ENCODE results near the gene PLA2G3. TPM values are rescaled to one million over a fixed set of nuclear protein-coding genes. Genes with fewer than 3 reads are reported as not detected.
"Not testable (repeated sequence)": the region's sequence is repeated elsewhere in the genome, so short reads cannot be mapped to it uniquely, and the experiment has no call there.

PLA2G3 gene
- total RNA-seq, 1 donor from 2014 or later, result not detected

DNA sequence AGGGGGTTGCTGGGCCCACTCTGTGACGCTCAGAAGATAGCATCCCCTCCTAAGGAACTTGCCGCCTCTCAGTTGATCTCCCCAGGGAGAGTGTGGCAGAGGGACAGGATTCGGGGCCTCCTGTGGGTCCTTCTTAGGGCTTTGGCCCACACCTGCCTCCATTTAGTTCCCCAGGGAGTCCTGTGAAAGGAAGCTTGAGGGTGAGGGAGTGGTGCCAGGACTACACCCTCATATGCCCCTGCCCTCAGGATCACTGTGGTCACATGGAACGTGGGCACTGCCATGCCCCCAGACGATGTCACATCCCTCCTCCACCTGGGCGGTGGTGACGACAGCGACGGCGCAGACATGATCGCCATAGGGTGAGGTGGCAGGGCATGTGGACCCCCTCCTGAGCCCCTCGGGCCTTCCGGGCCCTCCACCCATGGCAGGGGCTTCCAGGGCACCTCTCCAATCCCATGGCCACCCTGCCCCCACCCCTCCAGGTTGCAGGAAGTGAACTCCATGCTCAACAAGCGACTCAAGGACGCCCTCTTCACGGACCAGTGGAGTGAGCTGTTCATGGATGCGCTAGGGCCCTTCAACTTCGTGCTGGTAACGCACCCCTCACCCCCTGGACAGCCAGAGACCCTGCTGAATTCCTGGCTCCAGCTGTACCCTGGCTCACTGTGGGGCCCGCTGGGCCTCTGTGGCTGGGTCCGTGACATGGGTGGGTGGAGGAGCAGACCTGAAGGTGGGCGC lies 14.0 kb downstream of the PLA2G3 start:
- DNase-seq (ENCODE audit: low spot score), result no peak
- intact Hi-C loops (cut with DNase I), result no loop called here

DNA sequence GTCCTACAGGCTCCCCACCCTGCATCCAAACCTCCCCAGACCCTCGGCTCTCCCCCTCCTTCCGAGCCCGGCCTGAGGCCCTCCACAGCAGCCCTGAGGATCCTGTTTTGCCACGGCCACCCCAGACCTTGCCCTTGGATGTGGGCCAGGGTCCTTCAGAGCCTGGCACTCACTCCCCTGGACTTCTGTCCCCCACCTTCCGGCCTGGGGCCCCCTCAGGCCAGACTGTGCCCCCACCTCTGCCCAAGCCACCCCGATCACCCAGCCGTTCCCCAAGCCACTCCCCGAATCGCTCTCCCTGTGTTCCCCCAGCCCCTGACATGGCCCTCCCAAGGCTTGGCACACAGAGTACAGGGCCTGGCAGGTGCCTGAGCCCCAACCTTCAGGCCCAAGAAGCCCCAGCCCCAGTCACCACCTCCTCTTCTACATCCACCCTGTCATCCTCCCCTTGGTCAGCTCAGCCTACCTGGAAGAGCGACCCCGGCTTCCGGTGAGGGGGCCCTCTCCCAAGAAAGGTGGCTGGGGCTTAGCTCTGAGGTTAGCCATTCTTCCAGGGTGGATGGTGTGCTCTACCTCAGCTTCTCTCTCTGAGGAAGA lies 14.7 kb downstream of the PLA2G3 start:
- intact Hi-C loops (cut with DNase I), result no loop called here
- no peak for DNase-seq (ENCODE audit: low spot score)

DNA sequence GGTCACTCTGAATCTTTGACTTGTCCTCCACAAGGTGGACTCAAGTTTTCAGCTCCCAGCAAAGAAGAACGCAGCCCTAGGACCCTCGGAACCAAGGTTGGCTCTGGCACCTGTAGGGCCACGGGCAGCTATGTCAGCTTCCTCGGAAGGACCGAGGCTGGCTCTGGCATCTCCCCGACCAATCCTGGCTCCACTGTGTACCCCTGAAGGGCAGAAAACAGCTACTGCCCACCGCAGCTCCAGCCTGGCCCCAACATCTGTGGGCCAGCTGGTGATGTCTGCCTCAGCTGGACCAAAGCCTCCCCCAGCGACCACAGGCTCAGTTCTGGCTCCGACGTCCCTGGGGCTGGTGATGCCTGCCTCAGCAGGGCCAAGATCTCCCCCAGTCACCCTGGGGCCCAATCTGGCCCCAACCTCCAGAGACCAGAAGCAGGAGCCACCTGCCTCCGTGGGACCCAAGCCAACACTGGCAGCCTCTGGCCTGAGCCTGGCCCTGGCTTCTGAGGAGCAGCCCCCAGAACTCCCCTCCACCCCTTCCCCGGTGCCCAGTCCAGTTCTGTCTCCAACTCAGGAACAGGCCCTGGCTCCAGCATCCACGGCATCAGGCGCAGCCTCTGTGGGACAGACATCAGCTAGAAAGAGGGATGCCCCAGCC lies 15.4 kb downstream of the PLA2G3 start:
- no peak for DNase-seq (ENCODE audit: low spot score)

DNA sequence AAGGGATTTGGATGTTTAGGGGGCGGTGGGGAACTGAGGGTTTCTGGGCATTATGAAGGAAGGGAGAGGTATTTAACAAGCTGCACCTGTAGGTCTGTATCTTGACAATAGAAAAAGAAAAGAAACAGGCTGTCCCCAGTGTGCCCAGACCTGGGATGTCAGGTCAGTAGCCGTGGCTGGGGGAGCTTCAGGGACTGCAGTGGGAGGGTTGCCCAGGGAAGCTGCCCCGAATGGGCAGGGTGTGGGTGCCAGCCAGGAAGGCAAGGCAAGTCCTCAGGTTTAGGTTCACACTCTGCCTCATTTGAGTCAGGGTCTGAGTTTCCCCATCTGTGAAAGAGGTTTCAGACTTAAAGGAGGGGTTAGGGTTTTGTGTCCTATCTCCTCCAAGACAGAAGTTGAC lies 16.0 kb downstream of the PLA2G3 start:
- intact Hi-C loops (cut with DNase I), result no loop called here
- no peak for DNase-seq (ENCODE audit: low spot score)

More for the DNA sequence above, 15.4 kb downstream of the PLA2G3 start:
- intact Hi-C loops (cut with DNase I), result no loop called here

DNA sequence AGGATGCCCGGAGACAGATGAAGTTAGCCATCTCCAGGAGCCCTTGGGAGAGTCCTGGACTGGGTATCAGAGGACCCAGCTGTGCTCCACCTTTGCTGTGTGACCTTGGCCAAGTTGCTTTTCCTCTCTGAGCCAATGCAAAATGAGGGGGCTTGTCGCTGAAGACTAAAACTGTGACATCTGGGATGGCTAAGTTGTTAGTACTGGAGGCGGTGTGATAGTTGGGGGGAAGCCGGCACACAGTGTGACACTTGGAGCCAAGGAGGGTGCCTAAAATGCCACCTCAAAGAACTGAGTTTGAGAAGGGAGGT lies 17.1 kb downstream of the PLA2G3 start:
- intact Hi-C loops (cut with DNase I), result no loop called here
- no peak for DNase-seq (ENCODE audit: low spot score)

DNA sequence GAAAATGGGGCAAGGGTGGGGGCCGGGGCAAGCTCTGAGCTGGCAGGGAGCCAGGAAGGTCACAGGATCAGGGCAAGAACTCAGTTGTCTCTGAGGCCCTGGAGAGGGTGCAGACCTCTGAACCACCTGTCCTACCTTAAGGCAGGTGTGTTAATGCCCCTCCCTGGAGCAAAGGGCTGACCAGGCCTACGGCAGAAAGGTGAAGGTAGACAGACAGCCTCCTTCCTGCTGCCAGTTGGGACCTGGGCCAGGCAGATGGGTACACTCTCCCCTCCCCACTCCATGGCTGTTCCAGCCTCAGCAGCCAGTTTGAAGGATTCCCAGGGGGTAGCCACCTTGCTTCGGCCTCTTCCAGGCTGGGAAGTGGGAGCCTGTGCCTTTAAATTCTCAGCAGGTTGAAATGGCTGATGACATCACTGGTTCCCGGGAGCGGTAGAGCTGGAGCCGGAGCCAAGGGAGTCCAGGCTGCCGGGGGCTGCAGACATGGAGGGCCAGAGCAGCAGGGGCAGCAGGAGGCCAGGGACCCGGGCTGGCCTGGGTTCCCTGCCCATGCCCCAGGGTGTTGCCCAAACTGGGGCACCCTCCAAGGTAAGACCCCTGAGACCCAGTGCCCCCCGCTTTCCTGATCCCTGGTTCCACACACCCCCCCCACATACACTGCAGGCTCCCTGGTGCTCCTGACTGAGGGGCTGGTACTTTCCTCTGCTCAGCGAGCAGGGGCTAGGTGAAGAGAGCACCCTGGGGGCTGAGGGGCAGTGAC lies 17.6 kb downstream of the PLA2G3 start, which contains the start of gene INPP5J:
INPP5J (plus strand) TSS at position 435 of the 760 bp plus-strand sequence; CDS start at position 484, 49 bp downstream.
- intact Hi-C loops (cut with DNase I), result no loop called here
- no peak for DNase-seq (ENCODE audit: low spot score)

DNA sequence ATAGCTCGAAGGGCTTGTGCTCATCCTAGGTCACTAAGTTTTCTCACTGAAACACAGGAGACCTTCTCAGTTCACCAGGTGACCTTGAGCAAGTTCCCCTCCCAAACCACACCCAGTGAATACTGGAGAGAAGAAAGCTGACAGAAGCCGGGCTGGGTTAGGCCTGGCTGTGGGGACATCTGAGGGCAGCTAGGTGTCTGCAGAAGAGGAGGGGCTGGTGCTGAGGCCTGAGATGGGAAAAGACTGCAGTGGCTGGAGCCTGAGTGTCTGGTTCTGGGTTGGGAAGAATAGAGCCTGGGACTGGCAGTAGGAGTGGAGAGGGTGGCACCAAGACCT lies 18.1 kb downstream of the PLA2G3 start:
- intact Hi-C loops (cut with DNase I), result no loop called here
- DNase-seq (ENCODE audit: low spot score), result no peak

DNA sequence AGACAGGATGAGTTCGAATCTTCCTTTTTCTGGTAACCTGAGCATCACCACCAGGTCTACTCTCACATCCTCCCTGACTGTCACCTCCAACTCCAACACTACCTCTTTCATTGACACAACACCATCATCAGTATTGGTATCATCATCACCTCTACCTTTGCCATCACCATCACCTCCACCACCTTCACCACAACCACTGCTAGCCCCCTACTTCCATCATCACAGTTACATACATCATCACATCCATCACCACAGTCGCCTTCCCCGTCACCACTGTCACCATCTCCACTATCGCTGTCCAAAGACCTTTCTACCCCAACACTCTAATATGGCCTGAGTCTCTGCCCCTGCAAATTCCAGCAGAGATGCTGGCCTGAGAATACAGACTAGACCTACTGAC lies 18.9 kb downstream of the PLA2G3 start:
- no peak for DNase-seq (ENCODE audit: low spot score)
- intact Hi-C loops (cut with DNase I), result no loop called here

DNA sequence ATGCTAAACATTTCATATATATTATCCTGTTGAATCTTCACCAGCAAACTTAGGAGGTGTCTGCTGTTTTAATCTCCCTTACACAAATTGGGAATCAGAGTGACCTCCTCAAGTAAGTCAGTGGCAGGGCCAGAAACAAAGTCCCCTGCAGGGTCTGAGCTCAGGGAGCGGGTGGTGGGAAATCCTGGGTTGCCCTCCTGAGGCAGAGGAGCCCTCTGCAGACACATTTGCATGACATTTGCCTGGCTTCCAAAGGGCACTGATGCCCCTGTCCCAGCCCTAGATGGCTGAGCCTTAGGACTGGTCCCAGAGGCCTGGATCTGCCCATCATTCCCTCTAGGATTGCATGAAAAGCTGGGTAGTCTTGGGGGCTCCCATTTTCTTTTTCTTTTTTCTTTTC lies 19.7 kb downstream of the PLA2G3 start:
- no peak for DNase-seq (ENCODE audit: low spot score)
- intact Hi-C loops (cut with DNase I), result no loop called here

DNA sequence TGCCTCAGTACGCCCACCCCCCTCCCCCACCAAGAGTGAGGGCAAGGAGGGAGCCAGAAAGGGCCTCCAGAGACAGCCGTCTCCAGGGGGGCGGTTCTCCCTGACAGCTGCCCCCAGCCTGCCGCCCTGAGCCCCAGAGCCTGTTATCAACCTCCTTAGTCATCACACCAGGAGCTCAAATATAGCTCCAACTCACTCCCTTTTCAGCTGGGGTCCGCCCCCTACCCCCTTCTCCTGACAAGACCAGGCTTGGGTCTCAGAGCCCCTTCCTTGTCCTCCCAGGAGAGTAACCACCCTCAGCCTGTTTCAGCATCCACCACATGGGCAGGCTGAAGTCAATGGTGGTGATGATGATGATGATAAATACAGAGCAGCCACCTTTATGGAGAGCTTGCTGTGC lies 20.1 kb downstream of the PLA2G3 start:
- DNase-seq (ENCODE audit: low spot score), result no peak
- intact Hi-C loops (cut with DNase I), result no loop called here

DNA sequence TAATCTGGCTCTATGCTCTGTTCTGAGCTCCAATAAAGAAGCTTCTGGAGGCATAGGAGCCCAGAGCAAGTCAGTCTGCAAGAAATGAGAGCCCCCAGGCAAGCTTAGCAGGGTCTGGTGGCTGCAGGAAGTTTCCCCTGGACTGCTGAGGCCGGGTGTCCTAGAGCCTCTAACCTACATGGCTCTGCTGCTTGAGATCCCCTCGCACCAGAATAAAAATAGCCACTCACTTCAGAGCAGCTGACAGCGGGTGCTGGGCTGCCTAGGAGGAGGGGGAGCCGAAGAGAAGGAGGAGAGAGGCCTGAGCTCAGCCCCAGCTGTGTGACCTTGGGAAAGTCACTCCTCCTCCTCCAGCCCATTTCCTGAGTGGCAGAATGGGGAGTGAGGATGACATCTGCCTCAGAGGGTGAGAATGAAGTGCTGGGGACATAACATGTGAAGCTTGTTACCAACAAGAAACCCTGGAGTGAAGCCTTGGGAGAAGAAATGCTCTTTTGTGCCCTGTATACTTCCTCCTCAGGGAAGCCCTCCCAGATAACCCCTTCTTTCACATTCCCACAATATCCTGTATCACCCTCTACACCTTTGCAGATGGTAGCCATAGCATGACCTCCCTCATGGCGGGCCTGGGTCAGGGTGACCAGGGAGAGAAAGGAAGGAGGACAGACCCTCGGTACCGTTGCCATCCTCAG lies 21.1 kb downstream of the PLA2G3 start:
- DNase-seq (ENCODE audit: low spot score), result peak; percentile 82

DNA sequence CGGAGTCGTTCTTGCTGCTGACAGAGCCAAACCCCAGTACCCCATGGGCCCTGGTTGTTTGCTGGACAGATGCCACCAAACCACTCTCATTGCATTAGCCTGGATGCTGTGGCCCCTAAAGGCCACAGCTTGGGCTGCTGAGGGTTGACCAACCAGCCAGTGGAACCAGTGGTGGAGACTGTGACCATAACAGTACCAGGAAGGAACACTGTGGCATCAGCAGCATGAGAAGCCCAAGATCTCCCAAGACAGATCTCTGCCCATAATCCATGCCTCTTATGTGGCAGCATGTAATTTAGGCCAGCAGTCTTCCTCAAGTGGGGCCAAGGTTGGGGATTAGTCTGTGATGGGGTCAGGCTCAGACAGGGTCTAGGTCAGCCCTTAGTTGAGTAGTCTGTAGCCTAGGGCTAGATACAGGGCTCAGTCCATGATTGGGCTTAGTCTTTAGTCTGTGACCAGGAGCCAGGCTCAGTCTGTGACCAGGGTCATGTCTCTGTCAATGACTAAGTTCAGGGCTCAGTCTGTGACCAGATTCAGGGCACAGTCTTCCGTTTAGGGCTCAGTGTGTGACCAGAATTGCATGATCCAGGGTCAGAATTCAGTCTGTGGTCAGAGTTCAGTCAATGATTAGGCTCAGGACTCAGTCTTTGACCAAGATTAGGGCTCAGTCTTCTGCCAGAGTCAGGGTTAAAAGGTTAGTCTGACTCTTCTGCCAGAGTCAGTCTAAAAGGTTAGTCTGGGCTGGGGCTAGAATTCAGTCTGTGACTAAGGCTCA lies 22.1 kb downstream of the PLA2G3 start:
- intact Hi-C loops (cut with DNase I), result no loop called here
- DNase-seq (ENCODE audit: low spot score), result no peak

More for the DNA sequence above, 21.1 kb downstream of the PLA2G3 start:
- intact Hi-C loops (cut with DNase I), result no loop called here

DNA sequence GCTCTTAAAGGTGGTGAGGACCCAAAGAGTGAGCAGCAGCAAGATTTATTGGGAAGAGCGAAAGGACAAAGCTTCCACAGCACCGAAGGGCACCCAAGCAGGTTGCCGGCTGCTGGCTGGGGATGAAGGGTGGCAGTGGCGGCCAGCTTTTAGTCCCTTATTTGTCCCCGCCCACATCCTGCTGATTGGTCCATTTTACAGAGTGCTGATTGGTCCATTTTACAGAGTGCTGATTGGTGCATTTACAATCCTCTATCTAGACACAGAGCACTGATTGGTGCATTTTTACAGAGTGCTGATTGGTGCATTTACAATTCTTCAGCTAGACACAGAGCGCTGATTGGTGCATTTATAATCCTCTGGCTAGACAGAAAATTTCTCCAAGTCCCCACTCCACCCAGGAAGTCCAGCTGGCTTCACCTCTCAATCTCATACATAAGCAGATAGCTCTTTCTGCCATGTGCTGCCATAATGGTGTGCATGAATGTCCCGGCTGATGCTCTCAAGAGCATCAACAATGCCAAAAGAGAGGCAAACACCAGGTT lies 27.7 kb downstream of the PLA2G3 start:
- DNase-seq (ENCODE audit: low spot score); intact Hi-C loops (cut with DNase I): not testable (repeated sequence)

DNA sequence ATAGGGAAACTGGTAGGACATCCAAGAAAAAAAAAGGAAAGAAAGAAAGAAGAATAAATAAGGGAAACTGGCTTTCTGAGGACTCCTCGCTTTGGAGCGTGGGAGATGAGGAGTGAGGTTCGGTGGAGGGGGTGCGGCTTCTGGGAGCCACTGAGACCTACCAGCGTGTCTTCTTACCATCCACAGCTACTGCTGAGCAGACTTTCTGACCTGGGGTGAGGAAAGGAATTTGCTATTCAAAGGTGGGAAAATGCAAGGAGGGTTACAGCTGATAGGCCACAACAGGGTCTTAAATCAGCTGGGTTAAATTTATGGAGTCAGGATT lies 32.5 kb downstream of the PLA2G3 start:
- no peak for DNase-seq (ENCODE audit: low spot score)
- intact Hi-C loops (cut with DNase I), result loop anchor here (2.0 to 10.0 kb wide), 4 partner anchors 41 to 167 kb away; no protein-coding TSS in a partner anchor

DNA sequence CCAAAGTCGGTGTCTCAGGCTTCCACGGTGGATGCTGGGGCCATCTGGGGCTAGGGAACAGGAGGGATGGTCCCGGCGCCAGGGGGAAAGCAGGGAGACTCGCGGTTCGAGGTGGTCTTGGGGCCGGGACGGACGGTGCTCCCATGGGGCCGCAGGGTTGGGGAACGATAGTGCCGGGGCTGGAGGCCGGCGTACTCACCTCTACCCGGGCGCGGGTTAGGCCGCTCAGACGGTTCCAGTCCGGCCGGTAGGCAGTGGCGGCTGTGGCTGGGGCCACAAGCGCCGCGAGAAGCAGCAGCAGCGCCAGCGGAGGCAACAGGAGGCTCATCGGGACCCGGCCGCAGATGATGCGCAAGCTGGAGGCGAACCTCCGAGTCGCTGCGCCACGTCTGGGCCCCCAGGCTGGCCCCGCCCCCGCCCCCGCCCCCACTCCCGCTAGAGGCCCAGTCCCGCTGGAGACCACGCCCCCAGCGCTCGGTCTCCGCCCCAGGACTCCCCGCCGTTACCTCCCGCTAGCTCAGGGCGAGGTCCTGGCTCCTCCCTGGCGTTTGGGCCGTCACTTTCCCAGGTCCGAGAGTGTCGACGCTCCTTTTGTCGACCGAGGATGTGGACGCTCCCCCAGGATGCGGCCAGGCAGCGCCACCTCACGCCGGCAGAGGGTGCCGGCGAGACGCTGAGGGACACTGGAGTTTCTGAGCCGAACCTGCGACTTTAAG lies 33.0 kb downstream of the PLA2G3 start, which contains the start of gene SELENOM:
SELENOM (minus strand) TSS at position 391 of the 716 bp plus-strand sequence; CDS start at position 328, 63 bp downstream.
- peak; percentile 98 for DNase-seq (ENCODE audit: low spot score)
- intact Hi-C loops (cut with DNase I), result loop anchor here (5.0 to 10.0 kb wide), 3 partner anchors 125 to 167 kb away; no protein-coding TSS in a partner anchor

DNA sequence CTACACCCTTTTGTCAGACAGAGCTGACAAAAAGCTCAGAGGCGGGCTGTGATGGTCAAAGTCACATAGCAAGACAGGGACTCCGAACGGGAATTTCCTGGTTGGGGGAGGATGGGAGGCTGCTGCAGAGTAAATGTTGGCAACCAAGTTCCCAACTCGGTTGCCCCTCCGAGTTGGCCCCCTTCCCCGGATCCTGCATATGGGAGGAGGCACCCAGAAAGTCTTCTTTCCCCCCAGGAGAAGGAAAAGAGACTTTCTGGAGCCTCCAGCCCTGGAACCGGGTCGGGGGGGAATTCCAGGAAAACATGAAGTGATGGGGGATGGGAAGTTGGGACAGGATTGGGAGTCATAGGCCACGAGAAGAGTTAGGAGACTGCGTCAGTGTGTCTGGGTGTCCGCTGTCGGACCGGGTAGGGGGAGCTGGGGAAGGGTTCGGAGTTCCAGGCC lies 33.6 kb downstream of the PLA2G3 start:
- intact Hi-C loops (cut with DNase I), result loop anchor here (5.0 to 10.0 kb wide), 3 partner anchors 126 to 168 kb away; no protein-coding TSS in a partner anchor
- no peak for DNase-seq (ENCODE audit: low spot score)

DNA sequence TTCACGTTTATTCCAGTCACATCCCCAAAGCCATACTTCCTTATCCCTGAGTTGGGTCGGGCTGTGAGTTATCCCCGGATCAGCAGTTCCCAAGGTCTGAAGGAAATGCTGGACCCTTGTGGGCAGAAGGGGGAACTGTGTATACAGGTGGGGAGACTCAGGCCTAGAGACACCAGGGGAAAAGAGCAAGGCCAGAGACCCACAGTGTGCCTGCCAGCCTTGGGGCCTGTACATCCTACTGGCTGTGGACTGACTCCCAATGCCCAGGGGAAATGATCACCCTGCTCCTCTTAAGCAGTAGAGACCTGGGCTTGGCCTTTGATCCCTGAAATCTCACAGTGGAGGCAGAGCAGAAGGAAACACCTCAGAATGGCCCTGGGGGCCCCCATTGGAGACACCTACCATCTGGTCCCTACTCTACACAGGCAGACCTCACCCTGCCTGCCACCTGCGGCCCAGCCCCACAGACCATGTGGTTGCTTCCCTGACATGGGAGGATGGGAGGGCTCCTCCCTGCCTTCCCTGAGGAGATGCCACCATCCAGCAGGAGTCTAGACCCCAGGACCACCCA lies 34.2 kb downstream of the PLA2G3 start:
- no peak for DNase-seq (ENCODE audit: low spot score)
- intact Hi-C loops (cut with DNase I), result loop anchor here (5.0 to 10.0 kb wide), 3 partner anchors 126 to 169 kb away; no protein-coding TSS in a partner anchor
